Gastroesophageal sphincter (tissue), 3 donors: Measurements from ENCODE around the gene TESK2.

Experiments
- CTCF ChIP-seq, 4 experiments: fragments of 200-600 bp in 2 of 4; fragments of 450-650 bp in 2 of 4; sonication (generic) in 1 of 4; IDR thresholded peaks; one replicate each; pipeline ENCODE4 v1.5.1; 2017 to 2019; ENCODE audit warnings: antibody characterized with exemption in 4 of 4, mild to moderate bottlenecking in 2 of 4, moderate library complexity in 2 of 4
- POLR2A ChIP-seq, 2 donors: fragments of 450-650 bp; IDR thresholded peaks; one replicate each; pipeline ENCODE4 v1.6.1; 2017; ENCODE audit warnings: antibody characterized with exemption in 2 of 2, mild to moderate bottlenecking in 2 of 2, moderate library complexity in 1 of 2
- POLR2AphosphoS5 ChIP-seq: sonication (generic); formaldehyde crosslinking; IDR thresholded peaks from one replicate; pipeline ENCODE4 v1.6.1; 2017; ENCODE audit warnings: antibody characterized with exemption

GRCh38 chr1:45370575-45370974, 120.4 kb downstream of the TESK2 start:
- TF ChIP-seq POLR2AphosphoS5, result no peak
- no peak for TF ChIP-seq CTCF (IDR thresholded peaks at IDR 0.05)
- no peak for TF ChIP-seq POLR2A (IDR thresholded peaks at IDR 0.05)
